HepG2 (cell line): Measurements from ENCODE around the gene CCT8.

Experiments
- CBX1 ChIP-seq: IDR thresholded peaks from one replicate; pipeline ENCODE4 v1.6.1; 2016; ENCODE audit warnings: antibody characterized with exemption, low read depth
- KDM1A ChIP-seq: IDR thresholded peaks from 2 replicates; pipeline ENCODE4 v1.6.1; 2016; ENCODE audit warnings: missing compliant biosample characterization
- POLR2A ChIP-seq, 2 experiments: IDR thresholded peaks; 2 replicates each; pipeline ENCODE4 v1.6.1; 2011; ENCODE audit warnings: low read depth in 2 of 2, low read length in 2 of 2, mild to moderate bottlenecking in 1 of 2, moderate library complexity in 1 of 2; ENCODE audit not compliant: insufficient read depth in 1 of 2
- TGIF2 ChIP-seq: IDR thresholded peaks from 2 replicates; pipeline ENCODE4 v1.6.1; 2016; ENCODE audit warnings: control low read depth, missing compliant biosample characterization
- XRCC5 ChIP-seq: fragments of 200-400 bp; formaldehyde crosslinking; optimal IDR thresholded peaks from 2 replicates; pipeline ENCODE3; 2017; ENCODE audit warnings: mild to moderate bottlenecking, low read length
- ZFP90 ChIP-seq: sonication (generic); formaldehyde crosslinking; IDR thresholded peaks from 2 replicates; pipeline ENCODE4 v1.8.0; 2022; ENCODE audit warnings: missing genetic modification reagents, mild to moderate bottlenecking, inconsistent platforms, borderline replicate concordance
- ZNF350 ChIP-seq: sonication (generic); formaldehyde crosslinking; IDR thresholded peaks from 2 replicates; pipeline ENCODE4 v1.4.0; 2020; ENCODE audit warnings: mild to moderate bottlenecking, low read depth, missing genetic modification reagents, borderline replicate concordance
- ZNF772 ChIP-seq: sonication (generic); formaldehyde crosslinking; IDR thresholded peaks from 2 replicates; pipeline ENCODE4 v1.5.0; 2020; ENCODE audit warnings: mild to moderate bottlenecking, missing genetic modification reagents
- TF ChIP-seq, protein P1 (sequence below): sonication (generic); formaldehyde crosslinking; IDR thresholded peaks from 2 replicates; pipeline ENCODE4 v1.8.0; 2022; ENCODE audit warnings: missing genetic modification reagents, mild to moderate bottlenecking, inconsistent platforms, borderline replicate concordance
- TF ChIP-seq, protein P2 (sequence below), 2 experiments: sonication (generic) in 1 of 2; formaldehyde crosslinking in 1 of 2; IDR thresholded peaks; 2 replicates each; pipeline versions ENCODE4 v1.5.1 to v1.6.1; 2011 to 2020; ENCODE audit warnings: borderline replicate concordance in 1 of 2, low read depth in 1 of 2, low read length in 1 of 2, mild to moderate bottlenecking in 1 of 2, missing genetic modification reagents in 1 of 2, moderate library complexity in 1 of 2
- TF ChIP-seq, protein P3 (sequence below): sonication (generic); formaldehyde crosslinking; IDR thresholded peaks from 2 replicates; pipeline ENCODE4 v1.5.0; 2020; ENCODE audit warnings: mild to moderate bottlenecking, missing genetic modification reagents, moderate library complexity

DNA sequence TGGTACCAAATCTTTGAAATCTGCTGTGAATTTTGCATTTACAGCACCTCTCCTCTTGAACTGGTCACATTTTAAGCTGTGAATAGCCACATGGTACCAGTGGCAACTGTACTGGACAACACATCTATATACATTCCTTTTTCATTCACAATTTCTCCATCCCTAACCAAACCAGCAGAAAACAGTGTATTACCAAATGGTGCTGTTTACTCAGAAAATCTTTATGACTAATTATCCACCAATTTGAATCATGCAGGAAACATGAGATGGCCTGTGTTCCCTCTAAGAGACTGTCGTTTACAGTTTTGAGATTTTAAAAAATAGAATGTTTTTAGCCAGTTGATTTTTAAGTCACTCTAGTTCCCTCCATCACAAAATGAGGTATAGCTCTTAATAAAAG lies 17.6 kb upstream of the CCT8 start:
- TF ChIP-seq, protein P1, sequence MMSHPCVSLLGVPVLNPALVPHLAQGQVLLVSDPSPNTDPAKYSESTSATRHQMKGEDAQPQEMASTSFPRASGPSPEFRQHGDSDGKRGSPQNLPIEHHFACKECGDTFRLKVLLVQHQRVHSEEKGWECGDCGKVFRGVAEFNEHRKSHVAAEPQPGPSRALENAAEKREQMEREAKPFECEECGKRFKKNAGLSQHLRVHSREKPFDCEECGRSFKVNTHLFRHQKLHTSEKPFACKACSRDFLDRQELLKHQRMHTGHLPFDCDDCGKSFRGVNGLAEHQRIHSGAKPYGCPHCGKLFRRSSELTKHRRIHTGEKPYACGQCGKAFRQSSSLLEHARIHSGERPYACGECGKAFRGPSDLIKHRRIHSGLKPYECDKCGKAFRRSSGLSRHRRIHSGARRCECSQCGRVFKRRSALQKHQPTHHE (CRISPR knock-in tag), result no peak
- TF ChIP-seq TGIF2, result no peak
- TF ChIP-seq, protein P2, sequence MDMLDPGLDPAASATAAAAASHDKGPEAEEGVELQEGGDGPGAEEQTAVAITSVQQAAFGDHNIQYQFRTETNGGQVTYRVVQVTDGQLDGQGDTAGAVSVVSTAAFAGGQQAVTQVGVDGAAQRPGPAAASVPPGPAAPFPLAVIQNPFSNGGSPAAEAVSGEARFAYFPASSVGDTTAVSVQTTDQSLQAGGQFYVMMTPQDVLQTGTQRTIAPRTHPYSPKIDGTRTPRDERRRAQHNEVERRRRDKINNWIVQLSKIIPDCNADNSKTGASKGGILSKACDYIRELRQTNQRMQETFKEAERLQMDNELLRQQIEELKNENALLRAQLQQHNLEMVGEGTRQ (IDR thresholded peaks at IDR 0.05; ENCODE audit: low read depth, low read length), result no peak
- TF ChIP-seq, protein P2 (CRISPR knock-in tag; IDR thresholded peaks at IDR 0.05; ENCODE audit: borderline replicate concordance), result no peak
- TF ChIP-seq, protein P3, sequence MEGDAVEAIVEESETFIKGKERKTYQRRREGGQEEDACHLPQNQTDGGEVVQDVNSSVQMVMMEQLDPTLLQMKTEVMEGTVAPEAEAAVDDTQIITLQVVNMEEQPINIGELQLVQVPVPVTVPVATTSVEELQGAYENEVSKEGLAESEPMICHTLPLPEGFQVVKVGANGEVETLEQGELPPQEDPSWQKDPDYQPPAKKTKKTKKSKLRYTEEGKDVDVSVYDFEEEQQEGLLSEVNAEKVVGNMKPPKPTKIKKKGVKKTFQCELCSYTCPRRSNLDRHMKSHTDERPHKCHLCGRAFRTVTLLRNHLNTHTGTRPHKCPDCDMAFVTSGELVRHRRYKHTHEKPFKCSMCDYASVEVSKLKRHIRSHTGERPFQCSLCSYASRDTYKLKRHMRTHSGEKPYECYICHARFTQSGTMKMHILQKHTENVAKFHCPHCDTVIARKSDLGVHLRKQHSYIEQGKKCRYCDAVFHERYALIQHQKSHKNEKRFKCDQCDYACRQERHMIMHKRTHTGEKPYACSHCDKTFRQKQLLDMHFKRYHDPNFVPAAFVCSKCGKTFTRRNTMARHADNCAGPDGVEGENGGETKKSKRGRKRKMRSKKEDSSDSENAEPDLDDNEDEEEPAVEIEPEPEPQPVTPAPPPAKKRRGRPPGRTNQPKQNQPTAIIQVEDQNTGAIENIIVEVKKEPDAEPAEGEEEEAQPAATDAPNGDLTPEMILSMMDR, result no peak
- no peak for TF ChIP-seq ZFP90 (CRISPR knock-in tag)
- TF ChIP-seq POLR2A (IDR thresholded peaks at IDR 0.05; ENCODE audit: insufficient read depth in 1 of 2, low read depth in 2 of 2, low read length in 2 of 2), result no peak
- no peak for TF ChIP-seq CBX1
- no peak for TF ChIP-seq ZNF350
- no peak for TF ChIP-seq XRCC5
- TF ChIP-seq KDM1A (CRISPR knock-in tag), result no peak
- TF ChIP-seq ZNF772 (CRISPR knock-in tag), result no peak
